ENCODE data around the gene PDE10A. TPM values are rescaled to one million over a fixed set of nuclear protein-coding genes. Genes with fewer than 3 reads are reported as not detected.
"Not testable (repeated sequence)": the region's sequence is repeated elsewhere in the genome, so short reads cannot be mapped to it uniquely, and the experiment has no call there.

Gene PDE10A
- total and polyA plus RNA-seq, 2 of the 4 experiments (the other 2 are of a cell fraction): 3.4 to 12.4 TPM

GRCh38 chr6:165459605-165460301 lies 203.3 kb downstream of the PDE10A start:
- H3K18ac ChIP-seq (ENCODE audit: low read depth, low read length); intact Hi-C loops (cut with micrococcal nuclease); H2BK5ac ChIP-seq (ENCODE audit: low read depth, low read length, poor library complexity, severe bottlenecking); H3K4me1 ChIP-seq (ENCODE audit: control insufficient read depth, insufficient read depth, low read length); H3K4ac ChIP-seq (ENCODE audit: low read depth, low read length); H3K9me3 ChIP-seq (ENCODE audit: control insufficient read depth, insufficient read depth, low read length); BruUV-seq (replicated peaks); H2BK15ac ChIP-seq (ENCODE audit: low read depth, low read length); H2AK5ac ChIP-seq (ENCODE audit: low read depth, low read length); H4K5ac ChIP-seq (ENCODE audit: low read depth, low read length); H3K27ac ChIP-seq (ENCODE audit: insufficient read depth, low read length); H2BK20ac ChIP-seq (ENCODE audit: low read depth, low read length); POLR2A ChIA-PET (ENCODE audit: unreplicated experiment); H3K9me1 ChIP-seq (ENCODE audit: insufficient read depth, low read length); H2AFZ ChIP-seq (replicated peaks; ENCODE audit: low read length, poor library complexity); H2BK120ac ChIP-seq (ENCODE audit: low read depth, low read length); H3K9ac ChIP-seq (ENCODE audit: low read depth, low read length); H2AK9ac ChIP-seq (replicated peaks; ENCODE audit: low read depth, low read length, poor library complexity); H3K23ac ChIP-seq (ENCODE audit: low read depth, low read length); H4K20me1 ChIP-seq (ENCODE audit: insufficient read depth, low read length); H3K27me3 ChIP-seq (ENCODE audit: control insufficient read depth, insufficient read depth, low read length); H4K91ac ChIP-seq (ENCODE audit: insufficient read depth, low read depth, low read length); in situ Hi-C loops (cut with MboI; ENCODE audit: low sequenced_read_pairs); H3K36me3 ChIP-seq (ENCODE audit: control insufficient read depth, insufficient read depth, low read length); H4K8ac ChIP-seq (ENCODE audit: low read depth in 2 of 2, low read length in 2 of 2); dilution Hi-C loops (cut with HindIII; ENCODE audit: low sequenced_read_pairs, unreplicated experiment); ATAC-seq (ENCODE audit: low read depth); H3K4me3 ChIP-seq (ENCODE audit: insufficient read depth, low read depth, low read length); H3K14ac ChIP-seq (replicated peaks; ENCODE audit: low read depth, low read length); H3K56ac ChIP-seq (ENCODE audit: extremely low read depth, insufficient read depth, low read length); DNase-seq: not testable (repeated sequence)
- Histone ChIP-seq H3K79me1 (ENCODE audit: low read depth in 1 of 2, low read length in 2 of 2) (peaks cover 0 to 11% of the 10 kb centered on the region in 2 experiments; a peak in 2 of 4 replicates), H3K4me2 (ENCODE audit: low read depth, low read length) (0 out of 2 replicates have a peak overlapping the region, but pooled peaks have one; percentile 17)
- CTCF ChIA-PET: interaction anchor here (1.5 kb wide), 1 partner anchor 46 kb away, joined by 3 read pairs; no protein-coding TSS in a partner anchor
- WGBS, 2 experiments (ENCODE audit: extremely low coverage in 2 of 2, insufficient read length in 1 of 2): 52% methylated on average over 2 of the region's 12 CpGs; no CpG with 5 or more reads in 1 of the 2 experiments
